ENCODE data around the gene ORMDL3.

Gene ORMDL3

DNA sequence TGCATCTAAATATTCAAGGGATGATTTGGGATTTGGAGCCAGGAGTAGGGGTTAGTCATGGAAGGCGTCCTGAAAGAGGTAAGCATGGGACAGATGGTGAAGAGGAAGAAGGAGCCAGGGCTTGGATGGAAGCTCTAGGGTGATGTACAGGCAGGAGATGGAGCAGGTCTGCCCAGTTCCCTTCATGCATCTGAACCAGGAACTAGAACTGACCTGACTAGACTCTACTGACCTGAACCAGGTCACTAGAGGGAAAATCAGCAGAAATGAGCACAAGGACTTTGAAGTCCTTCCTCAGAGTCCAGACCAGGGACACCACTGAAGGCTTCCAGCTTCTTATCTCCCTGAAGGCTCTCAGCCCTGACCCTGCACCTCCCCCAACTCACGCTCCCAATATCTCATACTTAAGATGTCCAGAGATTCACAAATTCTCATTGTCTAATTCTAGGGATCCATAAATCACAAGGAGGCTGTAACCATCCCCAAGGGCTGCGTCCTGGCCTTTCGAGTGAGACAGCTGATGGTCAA lies 43.7 kb upstream of the ORMDL3 start:
- DNase-seq (ENCODE audit: extremely low spot score), result no peak
- ChIA-PET POLR2A (interaction anchor here (0.6 kb wide), 1 partner anchor 148 kb away, joined by 4 read pairs; no protein-coding TSS in a partner anchor), CTCF (interaction anchor here (1.0 kb wide), 1 partner anchor 12 kb away, joined by 3 read pairs; no protein-coding TSS in a partner anchor)
- TF ChIP-seq SP1 (IDR thresholded peaks at IDR 0.05) (no peak), FOXK2 (IDR thresholded peaks at IDR 0.05) (no peak), CTBP1 (IDR thresholded peaks at IDR 0.05; ENCODE audit: borderline replicate concordance) (no peak), TARDBP (IDR thresholded peaks at IDR 0.05) (no peak), ZNF384 (IDR thresholded peaks at IDR 0.05) (no peak), ELF4 (IDR thresholded peaks at IDR 0.05) (no peak), L3MBTL2 (conservative IDR thresholded peaks at IDR 0.05) (no peak), ARNT (IDR thresholded peaks at IDR 0.05) (no peak), BHLHE40 (IDR thresholded peaks at IDR 0.05; ENCODE audit: borderline replicate concordance) (no peak), FOXA1 (IDR thresholded peaks at IDR 0.05) (no peak)
- TF ChIP-seq, protein P1, sequence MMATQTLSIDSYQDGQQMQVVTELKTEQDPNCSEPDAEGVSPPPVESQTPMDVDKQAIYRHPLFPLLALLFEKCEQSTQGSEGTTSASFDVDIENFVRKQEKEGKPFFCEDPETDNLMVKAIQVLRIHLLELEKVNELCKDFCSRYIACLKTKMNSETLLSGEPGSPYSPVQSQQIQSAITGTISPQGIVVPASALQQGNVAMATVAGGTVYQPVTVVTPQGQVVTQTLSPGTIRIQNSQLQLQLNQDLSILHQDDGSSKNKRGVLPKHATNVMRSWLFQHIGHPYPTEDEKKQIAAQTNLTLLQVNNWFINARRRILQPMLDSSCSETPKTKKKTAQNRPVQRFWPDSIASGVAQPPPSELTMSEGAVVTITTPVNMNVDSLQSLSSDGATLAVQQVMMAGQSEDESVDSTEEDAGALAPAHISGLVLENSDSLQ (IDR thresholded peaks at IDR 0.05), result no peak

DNA sequence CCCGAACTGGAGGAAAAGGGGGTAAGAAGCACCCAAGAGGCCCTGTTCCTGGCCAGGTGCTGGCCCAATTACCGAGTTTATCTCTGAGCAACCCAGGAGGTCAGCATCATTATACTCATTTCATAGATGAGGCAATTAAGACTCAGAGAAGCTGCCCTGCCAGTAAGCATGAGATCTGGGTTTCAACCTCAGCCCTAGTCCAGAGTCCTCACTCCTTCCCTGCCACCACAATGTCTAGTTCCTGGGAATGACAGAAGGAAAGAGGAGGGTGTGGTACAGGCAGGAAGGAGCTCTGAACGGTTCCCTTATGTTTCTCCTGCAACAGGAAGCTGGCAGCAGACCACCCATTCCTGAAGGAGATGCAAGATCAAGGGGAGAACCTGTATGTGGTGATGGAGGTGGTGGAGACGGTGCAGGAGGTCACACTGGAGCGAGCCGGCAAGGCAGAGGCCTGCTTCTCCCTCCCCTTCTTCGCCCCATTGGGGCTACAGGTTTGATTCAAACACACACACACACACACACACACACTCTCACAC lies 42.8 kb upstream of the ORMDL3 start:
- no peak for TF ChIP-seq FOXK2 (IDR thresholded peaks at IDR 0.05)
- TF ChIP-seq NFRKB (IDR thresholded peaks at IDR 0.05), result no peak
- TF ChIP-seq FOXA1 (IDR thresholded peaks at IDR 0.05), result no peak
- TF ChIP-seq HDGF (IDR thresholded peaks at IDR 0.05; ENCODE audit: borderline replicate concordance), result no peak
- DNase-seq (ENCODE audit: extremely low spot score), result no peak
- CTCF ChIA-PET, result interaction anchor here (1.0 kb wide), 1 partner anchor 12 kb away, joined by 3 read pairs; no protein-coding TSS in a partner anchor
- POLR2A ChIA-PET, result interaction anchor here (0.6 kb wide), 1 partner anchor 149 kb away, joined by 4 read pairs; no protein-coding TSS in a partner anchor

DNA sequence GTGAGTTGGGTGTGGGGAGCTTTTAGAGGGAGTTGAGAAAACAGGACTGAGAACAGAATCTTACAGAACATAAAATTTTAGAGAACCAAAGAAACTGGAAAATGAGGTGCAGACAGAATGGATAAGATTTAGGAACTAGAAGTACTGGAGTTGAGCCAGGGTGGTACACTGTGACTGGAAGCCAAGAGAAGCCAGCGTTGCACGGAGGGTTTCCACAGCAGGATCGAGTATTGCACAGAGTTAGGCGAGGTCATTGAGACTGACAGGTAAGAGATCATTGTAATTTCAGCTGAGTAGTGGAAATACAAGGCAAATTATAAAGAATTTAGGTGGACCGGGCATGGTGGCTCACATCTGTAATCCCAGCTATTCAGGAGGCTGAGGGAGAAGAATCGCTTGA lies 42.0 kb upstream of the ORMDL3 start:
- TF ChIP-seq FOXA1 (IDR thresholded peaks at IDR 0.05) (no peak), ARNT (IDR thresholded peaks at IDR 0.05) (no peak), FOXM1 (IDR thresholded peaks at IDR 0.05; ENCODE audit: borderline replicate concordance) (no peak), SP1 (IDR thresholded peaks at IDR 0.05) (no peak), LEF1 (IDR thresholded peaks at IDR 0.05; ENCODE audit: borderline replicate concordance) (no peak), HDGF (IDR thresholded peaks at IDR 0.05; ENCODE audit: borderline replicate concordance) (no peak), ZNF384 (IDR thresholded peaks at IDR 0.05) (no peak), SUZ12 (IDR thresholded peaks at IDR 0.05) (no peak), L3MBTL2 (conservative IDR thresholded peaks at IDR 0.05) (no peak)
- TF ChIP-seq, protein P1 (IDR thresholded peaks at IDR 0.05), result no peak
- no peak for DNase-seq (ENCODE audit: extremely low spot score)
- CTCF ChIA-PET, result interaction anchor here (0.6 to 1.6 kb wide), 2 partner anchors 10 to 120 kb away, joined by 5 to 6 read pairs; no protein-coding TSS in a partner anchor
- POLR2A ChIA-PET, result interaction anchor here (1.5 kb wide), 1 partner anchor 16 kb away, joined by 3 read pairs; no protein-coding TSS in a partner anchor

DNA sequence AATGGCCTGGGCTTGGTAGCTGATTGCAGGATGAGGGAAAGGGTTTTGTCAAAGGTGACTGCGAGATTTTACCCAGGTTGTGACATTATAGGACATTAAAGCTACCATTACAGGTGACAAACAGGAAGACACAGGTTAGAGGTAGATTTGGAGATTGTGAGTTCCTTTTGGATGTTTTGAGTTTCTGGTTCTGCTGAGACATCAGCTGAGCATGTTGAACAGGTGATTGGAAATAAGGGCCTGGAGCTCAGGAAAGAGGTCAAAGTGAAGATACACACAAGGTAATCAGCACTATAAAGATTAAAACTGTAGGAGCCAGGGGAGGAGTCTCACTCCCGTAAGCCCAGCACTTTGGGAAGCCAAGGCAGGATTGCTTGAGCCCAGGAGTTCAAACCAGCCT lies 41.4 kb upstream of the ORMDL3 start:
- POLR2A ChIA-PET, result interaction anchor here (1.2 to 1.5 kb wide), 2 partner anchors 10 to 15 kb away, joined by 3 read pairs; no protein-coding TSS in a partner anchor
- DNase-seq (ENCODE audit: extremely low spot score), result no peak
- TF ChIP-seq ELF4 (IDR thresholded peaks at IDR 0.05), result no peak
- no peak for TF ChIP-seq LEF1 (IDR thresholded peaks at IDR 0.05; ENCODE audit: borderline replicate concordance)
- TF ChIP-seq BHLHE40 (IDR thresholded peaks at IDR 0.05; ENCODE audit: borderline replicate concordance), result no peak
- CTCF ChIA-PET, result interaction anchor here (1.6 kb wide), 1 partner anchor 9 kb away, joined by 6 read pairs; no protein-coding TSS in a partner anchor

DNA sequence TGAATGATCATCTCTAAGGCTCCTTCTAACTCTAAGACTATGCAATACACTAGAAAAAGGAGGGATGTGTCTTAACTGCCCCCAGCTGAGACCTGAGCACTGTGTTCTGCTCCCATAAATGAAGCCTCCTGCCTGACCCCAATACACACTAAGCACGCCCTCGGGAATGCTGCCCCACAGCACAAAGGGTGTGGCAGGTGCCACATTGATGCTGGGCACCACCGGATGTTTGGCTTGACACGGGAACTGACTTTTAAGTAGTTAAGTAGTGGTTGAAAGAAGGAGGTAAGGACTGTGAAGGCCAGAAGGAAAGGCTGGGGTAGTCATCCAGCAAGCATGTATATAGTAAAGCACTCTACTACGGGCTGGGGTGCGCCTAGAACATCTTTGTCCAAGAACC lies 39.4 kb upstream of the ORMDL3 start:
- no peak for DNase-seq (ENCODE audit: extremely low spot score)
- TF ChIP-seq BHLHE40 (IDR thresholded peaks at IDR 0.05; ENCODE audit: borderline replicate concordance) (no peak), L3MBTL2 (conservative IDR thresholded peaks at IDR 0.05) (no peak), HDGF (IDR thresholded peaks at IDR 0.05; ENCODE audit: borderline replicate concordance) (no peak), ZNF384 (IDR thresholded peaks at IDR 0.05) (no peak), SP1 (IDR thresholded peaks at IDR 0.05) (no peak)
- TF ChIP-seq, protein P1 (IDR thresholded peaks at IDR 0.05), result no peak
- ChIA-PET CTCF (no interaction called here), POLR2A (no interaction called here)

DNA sequence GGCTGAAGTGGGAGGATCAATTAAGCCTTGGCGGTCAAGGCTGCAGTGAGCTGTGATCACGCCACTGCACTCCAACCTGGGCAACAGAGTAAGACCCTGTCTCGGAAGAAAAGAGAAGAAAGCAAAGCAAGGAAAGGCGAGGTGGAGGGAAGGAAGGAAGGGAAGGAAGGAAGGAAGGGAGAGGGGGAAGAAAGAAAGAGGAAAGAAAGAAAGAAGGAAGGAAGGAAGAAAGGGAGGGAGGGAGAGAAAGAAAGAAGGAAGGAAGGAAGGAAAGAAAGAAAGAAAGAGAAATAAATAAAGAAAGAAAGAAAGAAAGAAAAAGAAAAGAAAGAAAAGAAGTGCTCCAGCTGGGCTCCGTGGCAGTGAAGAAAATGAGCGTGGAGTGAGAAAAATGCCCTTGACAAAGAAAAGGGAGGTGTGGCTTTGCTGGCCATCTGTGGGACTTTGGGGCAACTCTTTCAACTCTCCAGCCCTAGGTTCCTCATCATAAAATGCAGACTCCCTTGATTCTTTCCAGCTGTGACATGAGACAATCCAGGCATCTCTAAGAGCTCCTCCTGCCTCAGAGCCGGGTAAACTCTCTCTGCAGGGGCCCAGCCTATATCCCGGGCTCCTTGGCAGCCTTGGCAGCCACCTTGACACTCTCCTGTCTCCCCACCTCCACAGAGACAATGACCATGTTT lies 37.8 kb upstream of the ORMDL3 start:
- ChIA-PET POLR2A (interaction anchor here (1.2 to 1.4 kb wide), 2 partner anchors 14 to 15 kb away, joined by 3 read pairs; partner anchors contain the start of gene PSMD3), CTCF (no interaction called here)
- no peak for DNase-seq (ENCODE audit: extremely low spot score)
- no peak for TF ChIP-seq LEF1 (IDR thresholded peaks at IDR 0.05; ENCODE audit: borderline replicate concordance)
- no peak for TF ChIP-seq L3MBTL2 (conservative IDR thresholded peaks at IDR 0.05)
- no peak for TF ChIP-seq ZNF384 (IDR thresholded peaks at IDR 0.05)
- no peak for TF ChIP-seq NFRKB (IDR thresholded peaks at IDR 0.05)
- TF ChIP-seq SUZ12 (IDR thresholded peaks at IDR 0.05), result no peak
- no peak for TF ChIP-seq HDGF (IDR thresholded peaks at IDR 0.05; ENCODE audit: borderline replicate concordance)
- no peak for TF ChIP-seq ELF4 (IDR thresholded peaks at IDR 0.05)
- TF ChIP-seq FOXM1 (IDR thresholded peaks at IDR 0.05; ENCODE audit: borderline replicate concordance), result no peak
